ENCODE data around the gene KRTAP19-1.

- TF ChIP-seq CTCF (conservative IDR thresholded peaks at IDR 0.05; ENCODE audit: low read depth, low read length) (no peak), EZH2 (IDR thresholded peaks at IDR 0.05; ENCODE audit: borderline replicate concordance, low read depth, low read length, poor library complexity, severe bottlenecking) (no peak)
Measured at GRCh38 chr21:30518876-30519275, 38.7 kb upstream of the KRTAP19-1 start.

Data from A673 (cell line).